OCI-LY7 (cell line): ENCODE data around the gene UTS2R. TPM values are rescaled to one million over a fixed set of nuclear protein-coding genes. Genes with fewer than 3 reads are reported as not detected.

Experiments used
- BruUV-seq: library from RNA; stranded (reverse); fragments of 400-500 nt; replicated peaks from 2 replicates; lab custom pipeline; 2021; lab: Mats Ljungman, UMichigan
- CTCF ChIA-PET: fragments of 300-600 bp; sonication (Branson Sonifier 250); formaldehyde crosslinking; loops from one replicate; lab custom pipeline; 2022; ENCODE audit warnings: antibody characterized with exemption; ENCODE audit not compliant: unreplicated experiment; lab: Charles Lee
- POLR2A ChIA-PET: fragments of 300-600 bp; sonication (Branson Sonifier 250); formaldehyde crosslinking; loops from one replicate; lab custom pipeline; 2022; ENCODE audit warnings: antibody characterized with exemption; lab: Charles Lee
- DNase-seq: peaks from one replicate; pipeline ENCODE4 v3.0.0-alpha.2; 2015; ENCODE audit warnings: low spot score
- H2AFZ ChIP-seq: fragments of 200-600 bp; sonication (generic), shearing (Covaris generic); 2 replicates; pipeline ENCODE4 v1.6.1; 2014; ENCODE audit warnings: mild to moderate bottlenecking, antibody characterized with exemption, low read length, moderate library complexity
- H3K27ac ChIP-seq: fragments of 200-600 bp; sonication (generic); 2 replicates; pipeline ENCODE4 v1.5.1; 2014; ENCODE audit warnings: mixed run types, low read depth, mild to moderate bottlenecking, moderate library complexity, low read length, inconsistent platforms; ENCODE audit not compliant: poor library complexity, severe bottlenecking
- H3K36me3 ChIP-seq: fragments of 200-600 bp; sonication (generic); 2 replicates; pipeline ENCODE4 v1.6.1; 2014; ENCODE audit warnings: mild to moderate bottlenecking, antibody characterized with exemption, low read length, moderate library complexity, mixed read lengths; ENCODE audit not compliant: insufficient read depth
- H3K4me1 ChIP-seq: fragments of 200-600 bp; sonication (generic); 2 replicates; pipeline ENCODE4 v1.5.1; 2014; ENCODE audit warnings: mild to moderate bottlenecking, low read length; ENCODE audit not compliant: insufficient read depth, poor library complexity, severe bottlenecking
- H3K4me2 ChIP-seq: fragments of 200-600 bp; sonication (generic); 2 replicates; pipeline ENCODE4 v1.6.1; 2014; ENCODE audit warnings: mild to moderate bottlenecking, low read length
- H3K4me3 ChIP-seq: fragments of 200-600 bp; sonication (generic); 2 replicates; pipeline ENCODE4 v1.5.1; 2014; ENCODE audit warnings: mild to moderate bottlenecking, low read depth, low read length; ENCODE audit not compliant: poor library complexity, severe bottlenecking
- H3K79me2 ChIP-seq: fragments of 200-600 bp; sonication (generic); 2 replicates; pipeline ENCODE4 v1.6.1; 2016; ENCODE audit warnings: low read depth, mild to moderate bottlenecking, low read length, moderate library complexity, mixed read lengths; ENCODE audit not compliant: insufficient read depth
- H3K9me2 ChIP-seq: fragments of 200-600 bp; sonication (generic); 2 replicates; pipeline ENCODE4 v1.6.1; 2016; ENCODE audit warnings: mild to moderate bottlenecking, low read length, mixed read lengths; ENCODE audit not compliant: insufficient read depth
- H3K9me3 ChIP-seq: fragments of 200-600 bp; sonication (generic); 2 replicates; pipeline ENCODE4 v1.6.1; 2014; ENCODE audit warnings: mild to moderate bottlenecking, mixed run types, low read length, mixed read lengths
- H4K20me1 ChIP-seq: fragments of 200-600 bp; sonication (generic); 2 replicates; pipeline ENCODE4 v1.6.1; 2014; ENCODE audit warnings: mild to moderate bottlenecking, antibody characterized with exemption, low read length, moderate library complexity, mixed read lengths; ENCODE audit not compliant: insufficient read depth
- CTCF ChIP-seq: fragments of 200-600 bp; sonication (generic); conservative IDR thresholded peaks from 2 replicates; pipeline ENCODE4 v1.5.1; 2014; ENCODE audit warnings: mild to moderate bottlenecking, antibody characterized with exemption, low read length, moderate library complexity, mixed read lengths
- EZH2phosphoT487 ChIP-seq: fragments of 200-600 bp; sonication (generic); IDR thresholded peaks from 2 replicates; pipeline ENCODE4 v1.6.1; 2018; ENCODE audit warnings: low read depth, borderline replicate concordance, mild to moderate bottlenecking, mixed run types, antibody characterized with exemption, low read length, moderate library complexity, mixed read lengths
- intact Hi-C: fragments of 100-400 bp; cut with micrococcal nuclease; formaldehyde crosslinking; loops from one replicate; pipeline ENCODE4 v1.10.0; 2022; ENCODE audit not compliant: unreplicated experiment
- total RNA-seq, 2 experiments: library from RNA; depleted of rRNA in 1 of 2; stranded (reverse); fragments of >200 nt in 1 of 2; shearing (Covaris generic) in 1 of 2; gene quantifications; 2 replicates each; pipeline ENCODE4 v1.2.3, GENCODE V29; 2014 to 2022

The UTS2R gene
- total RNA-seq, 2 experiments from 2014 or later, result 17.4 to 36.3 TPM

GRCh38 chr17:82388223-82388921 is 16.8 kb downstream of the UTS2R start:
- H3K4me2 ChIP-seq, result no peak overlapping the region
- ChIA-PET POLR2A (no interaction called here), CTCF (interaction anchor here (0.5 kb wide), 1 partner anchor 37 kb away, joined by 3 read pairs; no protein-coding TSS in a partner anchor)
- H3K79me2 ChIP-seq, result no peaks in the 10 kb centered on the region
- peaks cover 8% of the 10 kb centered on the region; the same call in 1 of the 2 replicates for H3K36me3 ChIP-seq
- intact Hi-C loops, result no loop called here
- DNase-seq, result no peak
- H3K9me3 ChIP-seq, result no peaks in the 10 kb centered on the region
- H3K9me2 ChIP-seq, result no peaks in the 10 kb centered on the region
- H3K4me3 ChIP-seq, result no peak overlapping the region
- no peaks in the 10 kb centered on the region for H3K4me1 ChIP-seq
- no TSS peak for BruUV-seq
- H4K20me1 ChIP-seq, result no peaks in the 10 kb centered on the region
- no peak overlapping the region for H3K27ac ChIP-seq
- TF ChIP-seq CTCF (no peak), EZH2phosphoT487 (no peak)
- no peak overlapping the region for H2AFZ ChIP-seq

DNA sequence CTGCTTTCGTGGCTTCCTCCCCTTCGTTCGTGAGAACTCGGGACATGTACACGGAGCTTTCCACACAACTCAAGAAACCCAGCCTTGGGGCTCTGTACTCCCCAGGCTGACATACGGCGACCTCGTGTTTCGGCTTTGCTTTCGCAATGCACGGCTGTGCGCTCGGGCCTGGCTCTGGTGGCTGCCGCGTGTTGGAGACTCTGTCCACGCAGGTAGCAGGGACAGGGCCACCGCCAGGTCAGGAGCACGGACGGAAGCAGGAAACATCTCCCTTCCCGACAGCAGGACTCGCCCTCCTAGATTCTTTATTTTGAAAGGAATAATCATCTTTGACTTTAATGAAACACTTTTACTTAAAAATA is 17.3 kb downstream of the UTS2R start:
- Histone ChIP-seq H4K20me1 (no peaks in the 10 kb centered on the region), H3K36me3 (peaks cover 8% of the 10 kb centered on the region; the same call in 1 of the 2 replicates), H3K4me1 (no peaks in the 10 kb centered on the region), H3K79me2 (no peaks in the 10 kb centered on the region), H2AFZ (no peak overlapping the region), H3K9me2 (no peaks in the 10 kb centered on the region), H3K9me3 (no peaks in the 10 kb centered on the region), H3K27ac (no peak overlapping the region), H3K4me2 (no peak overlapping the region), H3K4me3 (no peak overlapping the region)
- CTCF ChIA-PET, result no interaction called here
- no peak for DNase-seq
- POLR2A ChIA-PET, result no interaction called here
- intact Hi-C loops, result no loop called here
- TF ChIP-seq CTCF (no peak), EZH2phosphoT487 (no peak)
- no TSS peak for BruUV-seq

DNA sequence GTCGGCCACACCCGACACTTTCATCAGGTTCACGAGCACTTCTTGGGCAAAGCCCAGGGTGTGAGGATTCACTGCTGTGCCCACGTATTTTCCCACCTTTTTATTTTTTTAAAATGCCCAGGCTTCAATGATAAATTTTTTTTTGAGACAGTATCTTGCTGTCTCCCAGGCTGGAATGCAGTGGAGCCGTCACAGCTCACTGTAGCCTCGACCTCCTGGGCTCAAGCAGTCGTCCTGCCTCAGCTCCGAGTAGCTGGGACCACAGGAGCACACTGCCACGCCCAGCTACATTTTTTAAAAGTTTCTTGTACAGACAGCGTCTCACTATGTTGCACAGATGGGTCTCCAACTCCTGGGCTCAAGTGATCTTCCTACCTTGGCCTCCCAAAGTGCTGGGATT is 17.8 kb downstream of the UTS2R start:
- POLR2A ChIA-PET, result no interaction called here
- H3K27ac ChIP-seq, result no peak overlapping the region
- no peaks in the 10 kb centered on the region for H3K9me2 ChIP-seq
- peaks cover 8% of the 10 kb centered on the region; the same call in 1 of the 2 replicates for H3K36me3 ChIP-seq
- H3K4me3 ChIP-seq, result no peak overlapping the region
- H3K4me1 ChIP-seq, result no peaks in the 10 kb centered on the region
- TF ChIP-seq CTCF (no peak), EZH2phosphoT487 (no peak)
- CTCF ChIA-PET, result no interaction called here
- no peak for DNase-seq
- no peaks in the 10 kb centered on the region for H3K79me2 ChIP-seq
- H3K9me3 ChIP-seq, result no peaks in the 10 kb centered on the region
- no peak overlapping the region for H2AFZ ChIP-seq
- no peaks in the 10 kb centered on the region for H4K20me1 ChIP-seq
- no TSS peak for BruUV-seq
- intact Hi-C loops, result no loop called here
- no peak overlapping the region for H3K4me2 ChIP-seq
